B cell (primary cell): ENCODE measurements around the gene MRPL24. TPM values are rescaled to one million over a fixed set of nuclear protein-coding genes. Genes with fewer than 3 reads are reported as not detected.

ENCODE experiments used
- ATAC-seq: fragments of 200-7000 bp; cut with Tn5 transposase; one replicate; pipeline ENCODE4 v1.10.0; 2021; ENCODE audit warnings: low read depth, mild to moderate bottlenecking, moderate number of reproducible peaks, moderate library complexity
- CTCF ChIA-PET: fragments of 350-600 bp; sonication (Branson Sonifier 250); formaldehyde crosslinking; loops from one replicate; lab custom pipeline; 2021; ENCODE audit warnings: antibody characterized with exemption, inconsistent platforms; lab: Charles Lee
- POLR2A ChIA-PET: fragments of 350-600 bp; sonication (Branson Sonifier 250); formaldehyde crosslinking; loops from one replicate; lab custom pipeline; 2021; ENCODE audit warnings: antibody characterized with exemption; lab: Charles Lee
- DNase-seq: peaks from one replicate; pipeline ENCODE4 v3.0.0; 2013
- H2AFZ ChIP-seq: 2 replicates; pipeline ENCODE4 v1.6.1; 2012; ENCODE audit warnings: mild to moderate bottlenecking, low read depth, low read length; ENCODE audit not compliant: insufficient read depth, poor library complexity, severe bottlenecking
- H3K27ac ChIP-seq, 2 donors: 1 replicate in 1 of 2; 2 replicates in 1 of 2; pipeline ENCODE4 v1.5.1; 2012 to 2013; ENCODE audit warnings: low read length in 2 of 2, mild to moderate bottlenecking in 2 of 2, moderate library complexity in 1 of 2
- H3K27me3 ChIP-seq, 4 experiments: fragments of 200-600 bp in 1 of 4; sonication (generic) in 1 of 4; replicated peaks in 1 of 4; 1 replicate in 2 of 4; 2 replicates in 2 of 4; pipeline versions ENCODE4 v1.6.1 to v1.7.0; 2013 to 2016; ENCODE audit warnings: low read length in 3 of 4, mild to moderate bottlenecking in 2 of 4, mixed read lengths in 1 of 4, moderate library complexity in 1 of 4; ENCODE audit not compliant: insufficient read depth in 4 of 4, control insufficient read depth in 3 of 4; ENCODE audit errors: control extremely low read depth in 1 of 4
- H3K36me3 ChIP-seq, 2 experiments: replicated peaks in 1 of 2; 1 replicate in 1 of 2; 2 replicates in 1 of 2; pipeline versions ENCODE4 v1.6.1 to v1.7.1; 2013; ENCODE audit warnings: low read length in 1 of 2; ENCODE audit not compliant: insufficient read depth in 2 of 2, control insufficient read depth in 1 of 2; ENCODE audit errors: control extremely low read depth in 1 of 2, extremely low read depth in 1 of 2
- H3K4me1 ChIP-seq, 2 donors: fragments of 200-600 bp in 1 of 2; sonication (generic) in 1 of 2; 1 replicate in 1 of 2; 2 replicates in 1 of 2; pipeline versions ENCODE4 v1.5.1 to v1.6.1; 2013 to 2017; ENCODE audit warnings: low read length in 2 of 2; ENCODE audit not compliant: control insufficient read depth in 2 of 2, insufficient read depth in 2 of 2
- H3K4me2 ChIP-seq: replicated peaks from 2 replicates; pipeline ENCODE3; 2012; ENCODE audit warnings: mild to moderate bottlenecking, low read depth, low read length; ENCODE audit not compliant: poor library complexity, severe bottlenecking
- H3K4me3 ChIP-seq, 5 experiments: fragments of 200-600 bp in 1 of 5; sonication (generic) in 1 of 5; 1 replicate in 3 of 5; 2 replicates in 2 of 5; pipeline versions ENCODE4 v1.5.1 to v1.7.0; 2011 to 2016; ENCODE audit warnings: low read length in 4 of 5, mild to moderate bottlenecking in 4 of 5, low read depth in 2 of 5, control low read depth in 1 of 5, moderate library complexity in 1 of 5; ENCODE audit not compliant: insufficient read depth in 1 of 5; ENCODE audit errors: control extremely low read depth in 1 of 5, extremely low read depth in 1 of 5
- H3K79me2 ChIP-seq: fragments of 200-600 bp; sonication (generic); one replicate; pipeline ENCODE4 v1.6.0; 2016; ENCODE audit warnings: low read length; ENCODE audit not compliant: control insufficient read depth, insufficient read depth
- H3K9ac ChIP-seq: fragments of 200-600 bp; sonication (generic); 2 replicates; pipeline ENCODE4 v1.6.1; 2017; ENCODE audit warnings: mild to moderate bottlenecking, low read length, moderate library complexity
- H3K9me3 ChIP-seq, 3 donors: one replicate each; pipeline versions ENCODE4 v1.6.1 to v1.7.1; 2013; ENCODE audit warnings: low read length in 2 of 3; ENCODE audit not compliant: control insufficient read depth in 2 of 3, insufficient read depth in 1 of 3; ENCODE audit errors: control extremely low read depth in 1 of 3
- H4K20me1 ChIP-seq: 2 replicates; pipeline ENCODE4 v1.6.0; 2012; ENCODE audit warnings: mild to moderate bottlenecking, low read length; ENCODE audit not compliant: insufficient read depth, control insufficient read depth, poor library complexity, severe bottlenecking
- H3K27ac Mint-ChIP-seq: one replicate; pipeline ENCODE4 v1.8.0; 2021; ENCODE audit warnings: mixed read lengths
- H3K27me3 Mint-ChIP-seq: one replicate; pipeline ENCODE4 v1.8.0; 2021; ENCODE audit warnings: mixed read lengths
- H3K4me1 Mint-ChIP-seq: one replicate; pipeline ENCODE4 v1.8.0; 2021; ENCODE audit warnings: mixed read lengths
- H3K4me3 Mint-ChIP-seq: one replicate; pipeline ENCODE4 v1.8.0; 2021; ENCODE audit warnings: mixed read lengths
- H3K9me3 Mint-ChIP-seq: one replicate; pipeline ENCODE4 v1.8.0; 2022; ENCODE audit warnings: mixed read lengths; ENCODE audit not compliant: insufficient read depth
- EZH2 ChIP-seq: IDR thresholded peaks from 2 replicates; pipeline ENCODE4 v1.6.1; 2012; ENCODE audit warnings: borderline replicate concordance, low read depth, mild to moderate bottlenecking, moderate library complexity, low read length; ENCODE audit not compliant: insufficient read depth, poor library complexity, severe bottlenecking
- WGBS: methylation state at CpG from one replicate; pipeline ENCODE4 v1.1.5; 2013; ENCODE audit warnings: missing lambda C conversion rate; ENCODE audit not compliant: insufficient coverage; 5-methylcytosine and 5-hydroxymethylcytosine counted together
- intact Hi-C: fragments of 100-400 bp; cut with micrococcal nuclease; formaldehyde crosslinking; loops from one replicate; pipeline ENCODE4 v1.10.0; 2022
- polyA plus RNA-seq: library from polyadenylated mRNA; depleted of rRNA; stranded (reverse); fragments of >200 nt; gene quantifications from 2 replicates; pipeline ENCODE4 v1.2.3, GENCODE V29; 2012
- total RNA-seq, 2 donors: library from RNA; stranded (reverse); fragments of 120-200 nt in 1 of 2; gene quantifications; 1 replicate in 1 of 2; 2 replicates in 1 of 2; pipeline versions ENCODE4 v1.2.3 to v1.2.4, GENCODE V29; 2013 to 2022
- TF ChIP-seq, protein P1 (sequence below): fragments of 200-600 bp; IDR thresholded peaks from one replicate; pipeline ENCODE4 v1.8.0; 2022; ENCODE audit warnings: antibody characterized with exemption, mild to moderate bottlenecking

The MRPL24 gene
- total and polyA plus RNA-seq, 2 donors (not counting 1 experiment from before 2014, with no cell fraction given), result 34.6 to 39.4 TPM

DNA sequence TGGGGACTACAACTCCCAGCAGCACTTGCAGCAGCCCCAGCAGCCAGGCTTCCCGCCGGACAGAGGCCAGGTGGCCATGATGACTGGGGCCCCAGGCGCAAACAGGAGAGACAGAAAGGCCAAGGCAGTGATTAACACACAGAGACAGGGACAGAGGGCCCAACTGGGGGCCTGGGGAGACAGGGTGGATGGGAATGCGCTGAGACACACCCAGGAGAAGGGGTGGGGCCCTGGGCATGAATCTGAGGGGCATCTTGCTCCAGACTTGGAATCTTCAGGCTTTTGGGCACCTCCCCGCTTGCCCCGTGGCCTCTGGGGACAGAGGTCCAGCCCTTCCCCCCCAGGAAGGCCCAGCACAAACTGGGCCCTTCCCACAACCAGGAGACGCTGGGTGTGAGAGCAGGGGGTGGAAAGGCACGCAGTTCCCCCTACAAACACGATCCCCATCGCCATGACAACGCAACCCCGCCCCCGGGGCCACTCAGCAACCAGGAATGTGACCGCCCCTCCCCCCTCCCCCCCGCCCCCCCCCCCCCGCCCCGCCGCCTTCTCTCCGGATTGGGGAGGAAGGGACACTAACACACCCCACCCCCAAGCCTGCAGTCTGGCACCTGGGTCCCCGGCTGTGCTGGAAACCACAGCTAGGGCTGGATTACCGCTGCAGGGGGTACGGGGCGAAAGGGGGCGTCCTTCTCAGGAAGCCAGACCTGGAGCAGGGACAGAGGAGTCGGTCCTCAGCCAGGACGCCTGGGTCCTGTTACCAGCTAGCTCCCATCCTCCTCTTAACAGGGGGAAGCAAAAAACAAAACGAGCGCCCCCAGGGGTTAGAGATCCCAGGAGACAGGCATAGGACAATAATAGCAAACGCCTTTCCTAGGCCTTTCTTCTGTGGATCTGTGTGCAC is 6.1 kb upstream of the MRPL24 start:
- Histone ChIP-seq H4K20me1 (peaks cover 16% of the 10 kb centered on the region), H3K27me3 (no peaks in the 10 kb centered on the region), H3K36me3 (peaks cover 0 to 24% of the 10 kb centered on the region in 2 experiments), H2AFZ (peak overlapping the region; percentile 43), H3K79me2 (peaks cover 57% of the 10 kb centered on the region), H3K9me3 (no peaks in the 10 kb centered on the region), H3K4me1 (peaks cover 42 to 49% of the 10 kb centered on the region in 2 donors), H3K4me2 (peak overlapping the region; percentile 78), H3K27ac (peak overlapping the region; percentile 80 to 88), H3K9ac (peak overlapping the region; percentile 78), H3K4me3 (peak overlapping the region in 4 of 5 experiments; percentile 34 to 55 (median 38))
- no peaks in the 10 kb centered on the region for H3K27me3 Mint-ChIP-seq
- intact Hi-C loops, result loop anchor here (2.0 kb wide), 1 partner anchor 246 kb away; the partner anchor contains the start of gene MEF2D
- ChIA-PET CTCF (interaction anchor here (0.6 to 0.7 kb wide), 2 partner anchors 142 to 143 kb away, joined by 3 read pairs; no protein-coding TSS in a partner anchor), POLR2A (interaction anchor here (1.9 kb wide), 1 partner anchor 20 kb away, joined by 9 read pairs; the partner anchor contains the start of gene PRCC)
- peak; percentile 3 for ATAC-seq
- no peak for TF ChIP-seq EZH2
- TF ChIP-seq, protein P1, sequence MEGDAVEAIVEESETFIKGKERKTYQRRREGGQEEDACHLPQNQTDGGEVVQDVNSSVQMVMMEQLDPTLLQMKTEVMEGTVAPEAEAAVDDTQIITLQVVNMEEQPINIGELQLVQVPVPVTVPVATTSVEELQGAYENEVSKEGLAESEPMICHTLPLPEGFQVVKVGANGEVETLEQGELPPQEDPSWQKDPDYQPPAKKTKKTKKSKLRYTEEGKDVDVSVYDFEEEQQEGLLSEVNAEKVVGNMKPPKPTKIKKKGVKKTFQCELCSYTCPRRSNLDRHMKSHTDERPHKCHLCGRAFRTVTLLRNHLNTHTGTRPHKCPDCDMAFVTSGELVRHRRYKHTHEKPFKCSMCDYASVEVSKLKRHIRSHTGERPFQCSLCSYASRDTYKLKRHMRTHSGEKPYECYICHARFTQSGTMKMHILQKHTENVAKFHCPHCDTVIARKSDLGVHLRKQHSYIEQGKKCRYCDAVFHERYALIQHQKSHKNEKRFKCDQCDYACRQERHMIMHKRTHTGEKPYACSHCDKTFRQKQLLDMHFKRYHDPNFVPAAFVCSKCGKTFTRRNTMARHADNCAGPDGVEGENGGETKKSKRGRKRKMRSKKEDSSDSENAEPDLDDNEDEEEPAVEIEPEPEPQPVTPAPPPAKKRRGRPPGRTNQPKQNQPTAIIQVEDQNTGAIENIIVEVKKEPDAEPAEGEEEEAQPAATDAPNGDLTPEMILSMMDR, result no peak
- H3K9me3 Mint-ChIP-seq, result no peaks in the 10 kb centered on the region
- peak overlapping the region; percentile 93 for H3K4me3 Mint-ChIP-seq
- peak overlapping the region; percentile 97 for H3K27ac Mint-ChIP-seq
- DNase-seq, result peak; percentile 78
- peaks cover 52% of the 10 kb centered on the region for H3K4me1 Mint-ChIP-seq
- WGBS, result 13% methylated on average over 12 of the region's 29 CpGs
